H1 (cell line): ENCODE measurements around the gene TBC1D16. TPM values are rescaled to one million over a fixed set of nuclear protein-coding genes. Genes with fewer than 3 reads are reported as not detected.

ENCODE experiments used
- CTCF ChIA-PET: fragments of 300-600 bp; sonication (Branson Sonifier 250); formaldehyde crosslinking; loops from one replicate; lab custom pipeline; 2021; ENCODE audit not compliant: partially characterized antibody; lab: Charles Lee
- POLR2A ChIA-PET: fragments of 300-600 bp; sonication (Branson Sonifier 250); formaldehyde crosslinking; loops from one replicate; lab custom pipeline; 2021; ENCODE audit warnings: inconsistent platforms; ENCODE audit not compliant: partially characterized antibody; lab: Charles Lee
- DNase-seq, 2 experiments: peaks; one replicate each; pipeline versions ENCODE4 v3.0.0 to v3.0.0-alpha.2; 2010 to 2022; ENCODE audit warnings: low spot score in 2 of 2, low read depth in 1 of 2, mixed read lengths in 1 of 2
- FAIRE-seq: peaks from 2 replicates; lab custom pipeline; 2011; peaks lifted over from hg19 to GRCh38; lab: Jason Lieb, UNC
- H2AFZ ChIP-seq: 2 replicates; pipeline ENCODE4 v1.8.1; 2012; ENCODE audit warnings: low read length, inconsistent platforms
- H2AK5ac ChIP-seq: 2 replicates; pipeline ENCODE4 v1.6.1; 2013; ENCODE audit warnings: low read depth, low read length
- H2BK120ac ChIP-seq: replicated peaks from 2 replicates; pipeline ENCODE3; 2013; ENCODE audit warnings: low read depth, low read length, inconsistent platforms
- H2BK12ac ChIP-seq: 2 replicates; pipeline ENCODE4 v1.6.1; 2013; ENCODE audit warnings: low read depth, low read length
- H2BK15ac ChIP-seq: 2 replicates; pipeline ENCODE4 v1.6.1; 2013; ENCODE audit warnings: low read length
- H2BK20ac ChIP-seq: 2 replicates; pipeline ENCODE4 v1.6.1; 2013; ENCODE audit warnings: low read length
- H2BK5ac ChIP-seq: 2 replicates; pipeline ENCODE4 v1.6.1; 2013; ENCODE audit warnings: low read depth, low read length
- H3K14ac ChIP-seq: 2 replicates; pipeline ENCODE4 v1.6.1; 2013; ENCODE audit warnings: inconsistent platforms; ENCODE audit not compliant: insufficient read length
- H3K18ac ChIP-seq: 2 replicates; pipeline ENCODE4 v1.6.1; 2013; ENCODE audit warnings: low read length; ENCODE audit errors: extremely low read depth
- H3K23ac ChIP-seq: 2 replicates; pipeline ENCODE4 v1.6.1; 2013; ENCODE audit warnings: inconsistent platforms; ENCODE audit not compliant: insufficient read length
- H3K23me2 ChIP-seq: 2 replicates; pipeline ENCODE4 v1.6.1; 2013; ENCODE audit warnings: low read depth, low read length
- H3K27ac ChIP-seq: 2 replicates; pipeline ENCODE4 v1.6.1; 2011; ENCODE audit warnings: low read depth, low read length, inconsistent platforms
- H3K27me3 ChIP-seq, 4 experiments: replicated peaks in 1 of 4; 1 replicate in 1 of 4; 2 replicates in 3 of 4; pipeline versions ENCODE4 v1.6.1 to v1.8.1; 2011 to 2013; ENCODE audit warnings: low read length in 3 of 4, mild to moderate bottlenecking in 3 of 4, inconsistent platforms in 2 of 4, mixed read lengths in 2 of 4, moderate library complexity in 1 of 4; ENCODE audit not compliant: control insufficient read depth in 3 of 4, insufficient read depth in 3 of 4; ENCODE audit errors: extremely low read depth in 1 of 4
- H3K36me3 ChIP-seq, 4 experiments: 2 replicates each; pipeline versions ENCODE4 v1.6.1 to v1.8.1; 2011 to 2013; ENCODE audit warnings: mild to moderate bottlenecking in 4 of 4, low read length in 3 of 4, moderate library complexity in 2 of 4, control low read depth in 1 of 4, inconsistent platforms in 1 of 4; ENCODE audit not compliant: insufficient read depth in 4 of 4, control insufficient read depth in 2 of 4
- H3K4ac ChIP-seq: replicated peaks from 2 replicates; pipeline ENCODE3; 2013; ENCODE audit warnings: low read length, low read depth, mixed read lengths, inconsistent platforms; ENCODE audit not compliant: insufficient read length
- H3K4me1 ChIP-seq, 4 experiments: replicated peaks in 1 of 4; 1 replicate in 1 of 4; 2 replicates in 3 of 4; pipeline versions ENCODE4 v1.6.1 to v1.8.1; 2011 to 2013; ENCODE audit warnings: low read length in 3 of 4, inconsistent platforms in 2 of 4, mixed read lengths in 1 of 4; ENCODE audit not compliant: insufficient read depth in 4 of 4, control insufficient read depth in 3 of 4
- H3K4me2 ChIP-seq, 2 experiments: 2 replicates each; pipeline versions ENCODE4 v1.6.1 to v1.8.1; 2011 to 2013; ENCODE audit warnings: low read depth in 2 of 2, low read length in 2 of 2, control low read depth in 1 of 2, inconsistent platforms in 1 of 2, mild to moderate bottlenecking in 1 of 2; ENCODE audit not compliant: insufficient read depth in 1 of 2
- H3K4me3 ChIP-seq, 4 experiments: fragments of 200-600, 300-600 bp in 1 of 4; sonication (generic), shearing (Covaris generic), sonication (Bioruptor Twin) in 1 of 4; 2 replicates each; pipeline versions ENCODE4 v1.5.1 to v1.8.1; 2011 to 2016; ENCODE audit warnings: low read length in 4 of 4, low read depth in 3 of 4, control low read depth in 2 of 4, inconsistent platforms in 2 of 4, mild to moderate bottlenecking in 2 of 4, mixed read lengths in 1 of 4, moderate library complexity in 1 of 4; ENCODE audit not compliant: insufficient read depth in 2 of 4; ENCODE audit errors: extremely low read depth in 1 of 4
- H3K56ac ChIP-seq: replicated peaks from 2 replicates; pipeline ENCODE3; 2013; ENCODE audit warnings: low read depth, mild to moderate bottlenecking, mixed read lengths, low read length, inconsistent platforms; ENCODE audit not compliant: insufficient read length
- H3K79me1 ChIP-seq: 2 replicates; pipeline ENCODE4 v1.6.1; 2013; ENCODE audit warnings: low read depth, low read length, control low read depth
- H3K79me2 ChIP-seq, 2 experiments: 2 replicates each; pipeline versions ENCODE4 v1.6.1 to v1.8.1; 2012 to 2013; ENCODE audit warnings: low read length in 2 of 2, mild to moderate bottlenecking in 2 of 2, inconsistent platforms in 1 of 2; ENCODE audit not compliant: insufficient read depth in 2 of 2, control insufficient read depth in 1 of 2
- H3K9ac ChIP-seq, 4 experiments: replicated peaks in 1 of 4; 1 replicate in 1 of 4; 2 replicates in 3 of 4; pipeline versions ENCODE4 v1.6.1 to v1.8.1; 2011 to 2013; ENCODE audit warnings: low read depth in 3 of 4, low read length in 3 of 4, control low read depth in 2 of 4, mild to moderate bottlenecking in 2 of 4, moderate library complexity in 2 of 4, inconsistent platforms in 1 of 4; ENCODE audit errors: extremely low read depth in 1 of 4
- H3K9me3 ChIP-seq, 2 experiments: 2 replicates each; pipeline versions ENCODE4 v1.6.1 to v1.8.1; 2012 to 2013; ENCODE audit warnings: mild to moderate bottlenecking in 2 of 2, moderate library complexity in 2 of 2, control low read depth in 1 of 2, inconsistent platforms in 1 of 2, low read depth in 1 of 2, low read length in 1 of 2, mixed read lengths in 1 of 2; ENCODE audit not compliant: insufficient read depth in 2 of 2
- H4K20me1 ChIP-seq, 2 experiments: replicated peaks in 1 of 2; 2 replicates each; pipeline versions ENCODE3 to v1.8.1; 2011 to 2013; ENCODE audit warnings: inconsistent platforms in 2 of 2, low read length in 2 of 2, mild to moderate bottlenecking in 1 of 2; ENCODE audit not compliant: insufficient read depth in 2 of 2, control insufficient read depth in 1 of 2
- H4K5ac ChIP-seq: 2 replicates; pipeline ENCODE4 v1.6.1; 2013; ENCODE audit warnings: low read length, low read depth, mixed read lengths, inconsistent platforms; ENCODE audit not compliant: insufficient read length
- H4K8ac ChIP-seq: 2 replicates; pipeline ENCODE4 v1.8.0; 2013; ENCODE audit warnings: mild to moderate bottlenecking, moderate library complexity, low read length, inconsistent platforms; ENCODE audit not compliant: insufficient read depth; ENCODE audit errors: extremely low read depth
- H4K91ac ChIP-seq: replicated peaks from 2 replicates; pipeline ENCODE3; 2013; ENCODE audit warnings: low read length, mixed read lengths, inconsistent platforms; ENCODE audit not compliant: insufficient read length
- CBX5 ChIP-seq: fragments of 300-800, 300-1000 bp; sonication (generic); IDR thresholded peaks from 2 replicates; pipeline ENCODE4 v1.7.1; 2016; ENCODE audit warnings: antibody characterized with exemption, low read length, low read depth
- CREB1 ChIP-seq: IDR thresholded peaks from 2 replicates; pipeline ENCODE4 v1.6.1; 2012; ENCODE audit warnings: inconsistent platforms
- CTCF ChIP-seq, 3 experiments: IDR thresholded peaks; 1 replicate in 2 of 3; 2 replicates in 1 of 3; pipeline versions ENCODE4 v1.5.1 to v1.6.1; 2011; ENCODE audit warnings: low read length in 3 of 3, mild to moderate bottlenecking in 3 of 3, inconsistent platforms in 2 of 3, low read depth in 1 of 3, moderate library complexity in 1 of 3; ENCODE audit not compliant: insufficient read depth in 1 of 3; ENCODE audit errors: control extremely low read depth in 1 of 3
- GABPA ChIP-seq: IDR thresholded peaks from 2 replicates; pipeline ENCODE4 v1.6.1; 2011; ENCODE audit warnings: mild to moderate bottlenecking, low read length, moderate library complexity, borderline replicate concordance; ENCODE audit not compliant: insufficient read depth
- JUN ChIP-seq: IDR thresholded peaks from 2 replicates; pipeline ENCODE4 v1.6.1; 2011; ENCODE audit warnings: low read depth, mild to moderate bottlenecking, improper control_type of control experiment, low read length
- PHF8 ChIP-seq: fragments of 200-600 bp; sonication (generic); conservative IDR thresholded peaks from 2 replicates; pipeline ENCODE4 v1.7.1; 2012; ENCODE audit warnings: low read depth, mild to moderate bottlenecking, inconsistent platforms, low read length, moderate library complexity
- SUZ12 ChIP-seq: fragments of 200-600 bp; sonication (generic); IDR thresholded peaks from 2 replicates; pipeline ENCODE4 v1.6.1; 2012; ENCODE audit warnings: mild to moderate bottlenecking, inconsistent platforms, low read length, moderate library complexity, mixed read lengths
- WGBS, 2 experiments: shearing (Covaris generic) in 1 of 2; methylation state at CpG; one replicate each; pipeline versions ENCODE4 v1.1.6 to v1.1.7; 2013 to 2015; ENCODE audit warnings: low lambda C conversion rate in 2 of 2, mixed read lengths in 2 of 2, inconsistent platforms in 1 of 2, low coverage in 1 of 2, missing lambda C conversion rate in 1 of 2; ENCODE audit not compliant: insufficient replicate concordance in 2 of 2, insufficient coverage in 1 of 2, insufficient read length in 1 of 2; ENCODE audit errors: extremely low coverage in 1 of 2, missing lambda C conversion rate in 1 of 2; 5-methylcytosine and 5-hydroxymethylcytosine counted together
- polyA plus RNA-seq, 7 experiments: library from polyadenylated mRNA; depleted of rRNA in 3 of 7; stranded (reverse) in 5 of 7; unstranded in 2 of 7; fragments of >200 nt in 5 of 7; fragments of 200-250 nt in 2 of 7; gene quantifications; 1 replicate in 5 of 7; 2 replicates in 1 of 7; 4 replicates in 1 of 7; pipeline versions ENCODE4 v1.2.1 to v1.2.3, GENCODE V29; 2011 to 2013; ENCODE audit warnings: missing spikeins in 2 of 7, mixed read lengths in 2 of 7
- total RNA-seq: library from RNA; stranded (reverse); fragmentation: NEBNext Ultra II Directional; extraction: Animal tissue kit (Norgen Biotek cat#: 25700); gene quantifications from 2 replicates; pipeline ENCODE4 v1.2.1, GENCODE V29; 2021

Gene TBC1D16
- total and polyA plus RNA-seq, 2 of the 8 experiments (the other 6 are each of a cell fraction or from before 2014, with no cell fraction given): 21.1 to 109 TPM

GRCh38 chr17:79997011-79997660 lies 38.5 kb downstream of the TBC1D16 start:
- no peak overlapping the region for H3K14ac ChIP-seq
- no peak overlapping the region for H3K4me3 ChIP-seq
- DNase-seq (no peak), FAIRE-seq (no peak)
- H3K9me3 ChIP-seq: no peaks in the 10 kb centered on the region; a peak in 1 of 4 replicates
- peaks cover 10 to 18% (median 15%) of the 10 kb centered on the region in 4 experiments; a peak in 6 of 7 replicates for H3K4me1 ChIP-seq
- H3K27ac ChIP-seq: no peak overlapping the region
- H2BK12ac ChIP-seq: no peak overlapping the region
- H3K79me2 ChIP-seq: no peaks in the 10 kb centered on the region
- H2BK15ac ChIP-seq: no peak overlapping the region
- H2AFZ ChIP-seq: no peak overlapping the region
- H2BK5ac ChIP-seq: no peak overlapping the region
- peaks cover 2% of the 10 kb centered on the region; the same call in 1 of the 2 replicates for H3K79me1 ChIP-seq
- no peak overlapping the region for H3K4me2 ChIP-seq
- peaks cover 2 to 8% of the 10 kb centered on the region in 2 experiments for H4K20me1 ChIP-seq
- no peak overlapping the region for H3K9ac ChIP-seq
- no peak overlapping the region for H3K4ac ChIP-seq
- no peak overlapping the region for H4K91ac ChIP-seq
- no peak overlapping the region for H3K23ac ChIP-seq
- H4K5ac ChIP-seq: no peak overlapping the region
- no peak overlapping the region for H2BK20ac ChIP-seq
- no peak overlapping the region for H2AK5ac ChIP-seq
- H4K8ac ChIP-seq: no peak overlapping the region
- POLR2A ChIA-PET: no interaction called here
- H3K23me2 ChIP-seq: no peaks in the 10 kb centered on the region
- H3K18ac ChIP-seq: no peak overlapping the region
- 87% methylated on average over 15 of the region's 15 CpGs; no CpG with 5 or more reads in 1 of the 2 experiments for WGBS, 2 experiments
- TF ChIP-seq SUZ12: no peak
- TF ChIP-seq GABPA: no peak
- TF ChIP-seq CREB1: no peak
- TF ChIP-seq CBX5: no peak
- TF ChIP-seq PHF8: no peak
- TF ChIP-seq JUN: no peak
- TF ChIP-seq CTCF (IDR thresholded peaks at IDR 0.05; ENCODE audit: control extremely low read depth in 1 of 3, insufficient read depth in 1 of 3, low read depth in 1 of 3, low read length in 3 of 3): no peak
- no peak overlapping the region for H3K56ac ChIP-seq
- no peak overlapping the region for H2BK120ac ChIP-seq
- H3K36me3 ChIP-seq: peaks cover 0 to 5% (median 1%) of the 10 kb centered on the region in 4 experiments; a peak in 2 of 8 replicates
- no peaks in the 10 kb centered on the region for H3K27me3 ChIP-seq
- CTCF ChIA-PET: interaction anchor here (0.7 to 2.8 kb wide), 3 partner anchors 10 to 157 kb away, joined by 3 to 20 read pairs (median 3); no protein-coding TSS in a partner anchor
